ENCODE data around the gene ADGRG4.
"Not testable (repeated sequence)": the region's sequence is repeated elsewhere in the genome, so short reads cannot be mapped to it uniquely, and the experiment has no call there.

DNA sequence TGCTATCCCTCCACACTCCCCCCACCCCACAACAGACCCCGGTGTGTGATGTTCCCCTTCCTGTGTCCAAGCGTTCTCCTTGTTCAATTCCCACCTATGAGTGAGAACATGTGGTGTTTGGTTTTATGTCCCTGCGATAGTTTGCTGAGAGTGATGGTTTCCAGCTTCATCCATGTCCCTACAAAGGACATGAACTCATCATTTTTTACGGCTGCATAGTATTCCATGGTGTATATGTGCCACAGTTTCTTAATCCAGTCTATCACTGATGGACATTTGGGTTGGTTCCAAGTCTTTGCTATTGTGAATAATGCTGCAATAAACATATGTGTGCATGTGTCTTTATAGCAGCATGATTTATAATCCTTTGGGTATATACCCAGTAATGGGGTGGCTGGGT, at the start of gene ADGRG4:
- TF ChIP-seq CTCF (IDR thresholded peaks at IDR 0.05; ENCODE audit: low read depth, low read length, missing input control); TAF1 (conservative IDR thresholded peaks at IDR 0.05); SP1 (IDR thresholded peaks at IDR 0.05); REST (IDR thresholded peaks at IDR 0.05); RXRA (IDR thresholded peaks at IDR 0.05); GABPA (IDR thresholded peaks at IDR 0.05 in 1 of 2, conservative IDR thresholded peaks at IDR 0.05 in 1 of 2): not testable (repeated sequence)
